PC-3 (cell line): Measurements from ENCODE around the gene FAM131C. TPM values are rescaled to one million over a fixed set of nuclear protein-coding genes. Genes with fewer than 3 reads are reported as not detected.

Experiments
- ATAC-seq: fragments of 200-7000 bp; cut with Tn5 transposase; 2 replicates; pipeline ENCODE4 v1.9.1; 2020; ENCODE audit warnings: mild to moderate bottlenecking, moderate library complexity
- BruUV-seq: library from RNA; stranded (reverse); fragments of 400-500 nt; replicated peaks from 2 replicates; lab custom pipeline; 2021; lab: Mats Ljungman, UMichigan
- CTCF ChIA-PET: fragments of 300-600 bp; sonication (Branson Sonifier 250); formaldehyde crosslinking; loops from one replicate; lab custom pipeline; 2022; ENCODE audit warnings: antibody characterized with exemption; lab: Charles Lee
- POLR2A ChIA-PET: fragments of 300-600 bp; sonication (Branson Sonifier 250); formaldehyde crosslinking; loops from one replicate; lab custom pipeline; 2022; ENCODE audit warnings: antibody characterized with exemption; ENCODE audit not compliant: unreplicated experiment; lab: Charles Lee
- DNase-seq: peaks from one replicate; pipeline ENCODE4 v3.0.0-alpha.2; 2015
- H2AFZ ChIP-seq: fragments of 300-600 bp; sonication (generic); 2 replicates; pipeline ENCODE4 v1.6.0; 2016; ENCODE audit warnings: antibody characterized with exemption, low read length
- H3F3A ChIP-seq: fragments of 300-600 bp; sonication (generic); one replicate; pipeline ENCODE4 v1.6.0; 2017; ENCODE audit warnings: antibody characterized with exemption, low read length, control low read depth, mild to moderate bottlenecking; ENCODE audit not compliant: unreplicated experiment
- H3K27ac ChIP-seq: fragments of 300-600 bp; sonication (generic); 2 replicates; pipeline ENCODE4 v1.5.1; 2016; ENCODE audit warnings: mild to moderate bottlenecking, low read length
- H3K27me3 ChIP-seq: fragments of 300-600 bp; sonication (generic); 2 replicates; pipeline ENCODE4 v1.6.1; 2016; ENCODE audit warnings: low read length, mixed read lengths
- H3K36me3 ChIP-seq: fragments of 300-600 bp; sonication (generic); 2 replicates; pipeline ENCODE4 v1.6.1; 2016; ENCODE audit warnings: low read depth, mixed run types, low read length, mixed read lengths
- H3K4me1 ChIP-seq: fragments of 300-600 bp; sonication (generic); 2 replicates; pipeline ENCODE4 v1.5.1; 2016; ENCODE audit warnings: low read length; ENCODE audit not compliant: insufficient read depth
- H3K4me2 ChIP-seq: fragments of 300-600 bp; sonication (generic); 2 replicates; pipeline ENCODE4 v1.6.0; 2016; ENCODE audit warnings: low read length
- H3K4me3 ChIP-seq: fragments of 300-600 bp; sonication (generic); 2 replicates; pipeline ENCODE4 v1.5.1; 2016; ENCODE audit warnings: mild to moderate bottlenecking, low read length, mixed read lengths
- H3K79me2 ChIP-seq: fragments of 300-600 bp; sonication (generic); 2 replicates; pipeline ENCODE4 v1.6.1; 2017; ENCODE audit warnings: low read length, mixed read lengths
- H3K9ac ChIP-seq: fragments of 300-600 bp; sonication (generic); 2 replicates; pipeline ENCODE4 v1.6.0; 2016; ENCODE audit warnings: mild to moderate bottlenecking, low read length
- H3K9me2 ChIP-seq: fragments of 300-600 bp; sonication (generic); replicated peaks from 2 replicates; pipeline ENCODE4 v1.6.1; 2016; ENCODE audit warnings: mixed run types, low read length, mixed read lengths
- H3K9me3 ChIP-seq: fragments of 300-600 bp; sonication (generic); 2 replicates; pipeline ENCODE4 v1.6.1; 2016; ENCODE audit warnings: low read length, mixed read lengths
- H4K20me1 ChIP-seq: fragments of 300-600 bp; sonication (generic); 2 replicates; pipeline ENCODE4 v1.6.1; 2016; ENCODE audit warnings: low read length, mixed read lengths
- CTCF ChIP-seq: fragments of 300-600 bp; sonication (generic); conservative IDR thresholded peaks from 2 replicates; pipeline ENCODE4 v1.5.1; 2017; ENCODE audit warnings: antibody characterized with exemption, low read depth, mild to moderate bottlenecking, low read length
- EZH2 ChIP-seq: fragments of 300-600 bp; sonication (generic); IDR thresholded peaks from one replicate; pipeline ENCODE4 v1.6.1; 2017; ENCODE audit warnings: antibody characterized with exemption, mild to moderate bottlenecking, low read length; ENCODE audit not compliant: unreplicated experiment
- EZH2phosphoT487 ChIP-seq: fragments of 300-600 bp; sonication (generic); IDR thresholded peaks from 2 replicates; pipeline ENCODE4 v1.6.1; 2018; ENCODE audit warnings: mild to moderate bottlenecking, antibody characterized with exemption, low read length, borderline replicate concordance
- intact Hi-C: fragments of 100-400 bp; cut with micrococcal nuclease; formaldehyde crosslinking; loops from 2 replicates; pipeline ENCODE4 v1.9.0; 2023
- total RNA-seq: library from RNA; depleted of rRNA; stranded (reverse); fragments of >200 nt; gene quantifications from 2 replicates; pipeline ENCODE4 v1.2.3, GENCODE V29; 2014

The FAM131C gene
- total RNA-seq, 1 experiment from 2014 or later: 7.7 TPM

- POLR2A ChIA-PET: no interaction called here
- no peak overlapping the region for H3K4me3 ChIP-seq
- CTCF ChIA-PET: no interaction called here
These were observed 21.2 kb upstream of the FAM131C start for GRCh38 chr1:16094453-16095158.

GRCh38 chr1:16093611-16094010 is 20.2 kb upstream of the FAM131C start:
- TF ChIP-seq EZH2 (no peak), EZH2phosphoT487 (no peak), CTCF (no peak)
- Histone ChIP-seq H3K4me1 (peaks cover 12% of the 10 kb centered on the region), H3K27me3 (no peaks in the 10 kb centered on the region), H3K36me3 (no peaks in the 10 kb centered on the region), H3K9me3 (no peaks in the 10 kb centered on the region), H3K27ac (no peak overlapping the region), H3F3A (no peaks in the 10 kb centered on the region), H3K9me2 (no peaks in the 10 kb centered on the region), H3K4me2 (no peak overlapping the region), H2AFZ (no peak overlapping the region), H3K79me2 (no peaks in the 10 kb centered on the region), H3K9ac (no peak overlapping the region), H3K4me3 (no peak overlapping the region), H4K20me1 (no peaks in the 10 kb centered on the region)
- ChIA-PET CTCF (no interaction called here), POLR2A (no interaction called here)
- intact Hi-C loops: no loop called here
- no peak for ATAC-seq
- no TSS peak for BruUV-seq
- no peak for DNase-seq

More at GRCh38 chr1:16094453-16095158, 21.2 kb upstream of the FAM131C start:
- no peaks in the 10 kb centered on the region for H3K27me3 ChIP-seq
- H3K27ac ChIP-seq: no peak overlapping the region
- BruUV-seq: no TSS peak
- TF ChIP-seq EZH2phosphoT487 (no peak), EZH2 (no peak), CTCF (no peak)
- no peaks in the 10 kb centered on the region for H3K36me3 ChIP-seq
- no peaks in the 10 kb centered on the region for H3F3A ChIP-seq
- no peaks in the 10 kb centered on the region for H3K79me2 ChIP-seq
- DNase-seq (no peak), ATAC-seq (no peak)
- no peaks in the 10 kb centered on the region for H3K9me3 ChIP-seq
- peaks cover 4% of the 10 kb centered on the region; the same call in 1 of the 2 replicates for H3K4me1 ChIP-seq
- no peaks in the 10 kb centered on the region for H4K20me1 ChIP-seq
- H3K9me2 ChIP-seq: no peaks in the 10 kb centered on the region
- intact Hi-C loops: no loop called here
- no peak overlapping the region for H2AFZ ChIP-seq
- H3K4me2 ChIP-seq: no peak overlapping the region
- no peak overlapping the region for H3K9ac ChIP-seq

GRCh38 chr1:16092923-16093511 is 19.6 kb upstream of the FAM131C start:
- no peak for ATAC-seq
- no peaks in the 10 kb centered on the region for H3K9me3 ChIP-seq
- no peak overlapping the region for H3K27ac ChIP-seq
- H3K27me3 ChIP-seq: no peaks in the 10 kb centered on the region
- intact Hi-C loops: no loop called here
- no peaks in the 10 kb centered on the region for H4K20me1 ChIP-seq
- H3K4me2 ChIP-seq: no peak overlapping the region
- H2AFZ ChIP-seq: no peak overlapping the region
- no peak overlapping the region for H3K4me3 ChIP-seq
- POLR2A ChIA-PET: no interaction called here
- CTCF ChIA-PET: no interaction called here
- no TSS peak for BruUV-seq
- H3K79me2 ChIP-seq: no peaks in the 10 kb centered on the region
- no peak overlapping the region for H3K9ac ChIP-seq
- TF ChIP-seq CTCF (no peak), EZH2 (no peak), EZH2phosphoT487 (no peak)
- DNase-seq: no peak
- H3K4me1 ChIP-seq: peaks cover 18% of the 10 kb centered on the region
- no peaks in the 10 kb centered on the region for H3F3A ChIP-seq
- H3K36me3 ChIP-seq: no peaks in the 10 kb centered on the region
- no peaks in the 10 kb centered on the region for H3K9me2 ChIP-seq
